Measurements from ENCODE around the gene EPM2A.

Gene EPM2A

GRCh38 chr6:145735356-145736165, at the start of gene EPM2A:
TSS of gene EPM2A (minus strand) at chr6:145735520. CDS start at chr6:145735498, 22 bp downstream.
- peak; percentile 76 to 85 for DNase-seq (ENCODE audit: low read depth in 2 of 2)
- peak within 1 kb of the TSS; percentile 67 to 72 for H3K4me3 ChIP-seq (replicated peaks in 1 of 2; ENCODE audit: low read depth in 2 of 2, low read length in 2 of 2)
- TF ChIP-seq CTCF (IDR thresholded peaks at IDR 0.05; ENCODE audit: low read depth, low read length): no peak

GRCh38 chr6:145784683-145785082, 49.4 kb upstream of the EPM2A start:
- no peak for DNase-seq (ENCODE audit: low read depth in 2 of 2)
- TF ChIP-seq CTCF (IDR thresholded peaks at IDR 0.05; ENCODE audit: low read depth, low read length): no peak
- H3K4me3 ChIP-seq (replicated peaks in 1 of 2; ENCODE audit: low read depth in 2 of 2, low read length in 2 of 2): no peak overlapping the region

- TF ChIP-seq CTCF (IDR thresholded peaks at IDR 0.05; ENCODE audit: low read depth, low read length): no peak
- DNase-seq (ENCODE audit: low read depth in 2 of 2): no peak
- H3K4me3 ChIP-seq (replicated peaks in 1 of 2; ENCODE audit: low read depth in 2 of 2, low read length in 2 of 2): no peak overlapping the region
Measured at GRCh38 chr6:145783796-145784195, 48.5 kb upstream of the EPM2A start.

- TF ChIP-seq CTCF (IDR thresholded peaks at IDR 0.05; ENCODE audit: low read depth, low read length): no peak
- no peak overlapping the region for H3K4me3 ChIP-seq (replicated peaks in 1 of 2; ENCODE audit: low read depth in 2 of 2, low read length in 2 of 2)
- no peak for DNase-seq (ENCODE audit: low read depth in 2 of 2)
Measured at GRCh38 chr6:145772846-145773245, 37.5 kb upstream of the EPM2A start.

GRCh38 chr6:145765449-145765848, 30.1 kb upstream of the EPM2A start:
- no peak for DNase-seq (ENCODE audit: low read depth in 2 of 2)
- no peak for TF ChIP-seq CTCF (IDR thresholded peaks at IDR 0.05; ENCODE audit: low read depth, low read length)
- no peak overlapping the region for H3K4me3 ChIP-seq (replicated peaks in 1 of 2; ENCODE audit: low read depth in 2 of 2, low read length in 2 of 2)

GRCh38 chr6:145763742-145764141, 28.4 kb upstream of the EPM2A start:
- no peak for DNase-seq (ENCODE audit: low read depth in 2 of 2)
- TF ChIP-seq CTCF (IDR thresholded peaks at IDR 0.05; ENCODE audit: low read depth, low read length): no peak
- no peak overlapping the region for H3K4me3 ChIP-seq (replicated peaks in 1 of 2; ENCODE audit: low read depth in 2 of 2, low read length in 2 of 2)

All from cardiac fibroblast (primary cell).